Lung (tissue), 16 donors: ENCODE results near the gene BRINP1. TPM values are rescaled to one million over a fixed set of nuclear protein-coding genes. Genes with fewer than 3 reads are reported as not detected.

ENCODE experiments used
- ATAC-seq: fragments of 200-7000 bp; cut with Tn5 transposase; one replicate; pipeline ENCODE4 v1.9.1; 2020; ENCODE audit warnings: moderate number of reproducible peaks; ENCODE audit not compliant: insufficient read depth, low FRiP score
- DNase-seq, 3 donors: peaks; one replicate each; pipeline ENCODE4 v3.0.0-alpha.2; 2013 to 2017
- H3K27ac ChIP-seq, 2 donors: one replicate each; pipeline ENCODE4 v1.5.1; 2013; ENCODE audit warnings: mild to moderate bottlenecking in 2 of 2, moderate library complexity in 2 of 2, control low read depth in 1 of 2, inconsistent platforms in 1 of 2, low read depth in 1 of 2, low read length in 1 of 2
- H3K27me3 ChIP-seq, 3 donors: one replicate each; pipeline ENCODE4 v1.5.1; 2013; ENCODE audit warnings: low read length in 2 of 3; ENCODE audit not compliant: control insufficient read depth in 3 of 3, insufficient read depth in 3 of 3
- H3K36me3 ChIP-seq, 4 donors: one replicate each; pipeline ENCODE4 v1.5.1; 2013; ENCODE audit warnings: low read length in 4 of 4, mild to moderate bottlenecking in 1 of 4, moderate library complexity in 1 of 4; ENCODE audit not compliant: control insufficient read depth in 4 of 4, insufficient read depth in 4 of 4
- H3K4me1 ChIP-seq, 5 donors: one replicate each; pipeline ENCODE4 v1.5.1; 2013; ENCODE audit warnings: low read length in 5 of 5, mild to moderate bottlenecking in 2 of 5, moderate library complexity in 1 of 5; ENCODE audit not compliant: control insufficient read depth in 5 of 5, insufficient read depth in 5 of 5
- H3K4me3 ChIP-seq: one replicate; pipeline ENCODE4 v1.5.1; 2013; ENCODE audit warnings: mild to moderate bottlenecking, control low read depth, moderate library complexity
- H3K9ac ChIP-seq, 2 donors: one replicate each; pipeline ENCODE4 v1.5.1; 2013; ENCODE audit warnings: low read length in 2 of 2, control low read depth in 1 of 2; ENCODE audit not compliant: insufficient read depth in 1 of 2
- H3K9me3 ChIP-seq, 4 donors: one replicate each; pipeline ENCODE4 v1.5.1; 2013; ENCODE audit warnings: low read length in 3 of 4, mild to moderate bottlenecking in 1 of 4, moderate library complexity in 1 of 4; ENCODE audit not compliant: control insufficient read depth in 4 of 4, insufficient read depth in 3 of 4
- CTCF ChIP-seq: IDR thresholded peaks from 2 replicates; pipeline ENCODE4 v1.5.1; 2012; ENCODE audit warnings: mild to moderate bottlenecking; ENCODE audit errors: control extremely low read depth, extremely low read depth
- WGBS, 2 donors: extraction: QIAGEN DNeasy Blood & Tissue Kit; methylation state at CpG; one replicate each; pipeline ENCODE4 v1.1.7; 2013; 5-methylcytosine and 5-hydroxymethylcytosine counted together
- long read RNA-seq, 5 donors: transcript quantifications; one replicate each; lab custom pipeline, GENCODE V29; 2026
- polyA plus RNA-seq, 2 donors: library from polyadenylated mRNA; stranded (reverse); fragments of 200-250 nt; gene quantifications; one replicate each; pipeline ENCODE4 v1.2.1, GENCODE V29; 2013
- total RNA-seq, 2 donors: library from RNA; depleted of rRNA in 1 of 2; stranded (reverse); fragments of >200 nt in 1 of 2; gene quantifications; one replicate each; pipeline ENCODE4 v1.2.1, GENCODE V29; 2014 to 2021
- donor health status: control.
- donor health status: control.
- donor health status: Bipolar disorder and iron deficiency.
- donor health status: healthy.
- donor health status: DM: yes; HTN: yes; CAD: no.

BRINP1 gene
- total RNA-seq (under 1 TPM; 0.14 to 0.52 TPM), polyA plus RNA-seq (1 to 10 TPM in 1 of 2 donors, under 1 TPM in 1; 0.31 to 1.4 TPM)
- long read RNA-seq, donor 1: 0 reads
- long read RNA-seq, donor 2: 0 reads
- long read RNA-seq, donor 3: 0 reads
- long read RNA-seq, donor 4: 0 reads
- long read RNA-seq, donor 5: 0 reads

- Histone ChIP-seq H3K27me3 (peaks cover 0 to 38% (median 14%) of the 10 kb centered on the region in 3 donors), H3K4me3 (peak within 1 kb of the TSS; percentile 42), H3K9me3 (peaks cover 0 to 18% (median 0%) of the 10 kb centered on the region in 4 donors), H3K9ac (no peak within 1 kb of the TSS), H3K27ac (no peak within 1 kb of the TSS), H3K4me1 (peaks cover 0 to 11% (median 0%) of the 10 kb centered on the region in 5 donors), H3K36me3 (no peaks in the 10 kb centered on the region)
- TF ChIP-seq CTCF: no peak
- WGBS, 2 donors: 1 to 3% methylated on average over 87 to 91 of the region's 91 CpGs
- ATAC-seq (no peak), DNase-seq (peak; percentile 17 to 26 (median 22))
These were observed at the start of gene BRINP1 for GRCh38 chr9:119368681-119369581. BRINP1 (minus strand) TSS chr9:119369435; CDS start chr9:119313355, 56,080 bp downstream.

- no peaks in the 10 kb centered on the region for H3K27me3 ChIP-seq
- WGBS, 2 donors: 47 to 68% methylated on average over 1 of the region's 1 CpG
- TF ChIP-seq CTCF: no peak
- H3K9me3 ChIP-seq: no peaks in the 10 kb centered on the region
- ATAC-seq (no peak), DNase-seq (no peak)
- H3K36me3 ChIP-seq: no peaks in the 10 kb centered on the region
- no peak overlapping the region for H3K27ac ChIP-seq
- no peak overlapping the region for H3K4me3 ChIP-seq
- H3K9ac ChIP-seq: no peak overlapping the region
- H3K4me1 ChIP-seq: no peaks in the 10 kb centered on the region
These were observed 49.5 kb upstream of the BRINP1 start for GRCh38 chr9:119418721-119419120.

- ATAC-seq (no peak), DNase-seq (no peak)
- Histone ChIP-seq H3K4me3 (no peak overlapping the region), H3K9ac (no peak overlapping the region), H3K9me3 (peaks cover 0 to 2% (median 0%) of the 10 kb centered on the region in 4 donors), H3K27ac (no peak overlapping the region), H3K36me3 (no peaks in the 10 kb centered on the region), H3K27me3 (no peaks in the 10 kb centered on the region), H3K4me1 (no peaks in the 10 kb centered on the region)
- TF ChIP-seq CTCF: no peak
These were observed 47.6 kb upstream of the BRINP1 start for GRCh38 chr9:119416793-119417192.
